GM12891 (cell line): ENCODE data around the gene NDUFB10.

ENCODE experiments used
- POLR2AphosphoS5 ChIP-seq: IDR thresholded peaks from 2 replicates; pipeline ENCODE4 v1.6.1; 2011; ENCODE audit warnings: low read depth, low read length, control low read depth
- POU2F2 ChIP-seq: IDR thresholded peaks from 2 replicates; pipeline ENCODE4 v1.6.1; 2011; ENCODE audit warnings: low read depth, mild to moderate bottlenecking, control low read depth, low read length, moderate library complexity

DNA sequence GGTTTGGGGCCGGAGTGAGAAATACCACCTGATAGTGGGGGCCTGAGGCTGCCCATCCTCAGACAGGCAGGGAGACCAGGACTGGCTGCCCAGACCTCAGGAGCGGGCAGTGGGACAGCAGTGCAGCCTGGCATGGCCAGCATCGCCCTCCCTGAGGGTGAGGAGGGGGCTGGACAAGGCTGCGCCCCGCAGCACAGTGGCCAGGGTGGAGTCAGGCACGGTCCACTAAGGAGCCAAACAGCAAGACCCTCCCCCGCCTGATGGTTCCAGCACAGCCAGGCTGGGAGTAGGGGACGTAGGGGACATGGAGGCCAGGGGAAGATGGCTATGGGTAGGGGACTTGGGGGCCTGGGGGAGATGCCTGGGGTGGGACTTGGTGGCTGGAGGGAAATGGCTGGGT is 47.0 kb downstream of the NDUFB10 start:
- TF ChIP-seq POLR2AphosphoS5 (no peak), POU2F2 (no peak)
